Osteocyte (in vitro differentiated cells): ENCODE results near the gene ELMOD3. TPM values are rescaled to one million over a fixed set of nuclear protein-coding genes. Genes with fewer than 3 reads are reported as not detected.

Experiments
- DNase-seq: peaks from one replicate; pipeline ENCODE4 v3.0.0; 2021; ENCODE audit warnings: mixed read lengths; ENCODE audit not compliant: unreplicated experiment; ENCODE audit errors: extremely low spot score
- H3K27ac Mint-ChIP-seq: one replicate; pipeline ENCODE4 v1.8.0; 2021; ENCODE audit warnings: mild to moderate bottlenecking, mixed read lengths; ENCODE audit not compliant: unreplicated experiment
- H3K27me3 Mint-ChIP-seq: one replicate; pipeline ENCODE4 v1.8.0; 2021; ENCODE audit warnings: mixed read lengths; ENCODE audit not compliant: unreplicated experiment
- H3K36me3 Mint-ChIP-seq: one replicate; pipeline ENCODE4 v1.8.0; 2021; ENCODE audit warnings: mixed read lengths; ENCODE audit not compliant: unreplicated experiment
- H3K4me1 Mint-ChIP-seq: one replicate; pipeline ENCODE4 v1.8.0; 2021; ENCODE audit warnings: mixed read lengths; ENCODE audit not compliant: unreplicated experiment
- H3K4me3 Mint-ChIP-seq: one replicate; pipeline ENCODE4 v1.8.0; 2021; ENCODE audit warnings: mild to moderate bottlenecking, moderate library complexity, mixed read lengths; ENCODE audit not compliant: unreplicated experiment
- H3K9me3 Mint-ChIP-seq: one replicate; pipeline ENCODE4 v1.8.0; 2021; ENCODE audit warnings: mixed read lengths; ENCODE audit not compliant: unreplicated experiment
- CTCF ChIP-seq: fragments of 200-600 bp; sonication (generic); IDR thresholded peaks from 2 replicates; pipeline ENCODE4 v1.5.0; 2021; ENCODE audit warnings: antibody characterized with exemption, mild to moderate bottlenecking, moderate library complexity
- total RNA-seq: library from RNA; stranded (reverse); gene quantifications from 2 replicates; pipeline ENCODE4 v1.2.1, GENCODE V29; 2021

ELMOD3 gene
- total RNA-seq, 1 donor from 2014 or later, result 21.1 TPM

DNA sequence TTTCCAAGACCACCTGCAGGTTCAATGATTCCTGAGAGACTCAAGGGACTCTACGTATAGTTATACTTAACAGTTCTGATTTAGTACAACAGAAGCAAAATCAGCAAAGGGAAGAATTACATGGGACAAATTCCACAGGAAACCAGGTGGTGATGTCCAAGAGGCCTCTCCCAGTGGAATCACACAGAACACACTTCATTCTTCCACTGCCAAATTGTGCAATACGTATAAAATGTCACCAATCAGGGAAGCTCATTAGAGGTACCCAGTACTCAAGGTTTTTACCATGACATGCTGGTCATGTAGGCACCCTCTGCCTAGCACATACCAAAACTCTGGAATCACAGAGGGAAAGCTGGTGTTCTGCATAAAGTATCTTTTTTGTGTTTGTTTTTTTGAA, 33.2 kb downstream of the ELMOD3 start:
- no peak overlapping the region for H3K27ac Mint-ChIP-seq
- no peak overlapping the region for H3K4me3 Mint-ChIP-seq
- H3K27me3 Mint-ChIP-seq, result no peaks in the 10 kb centered on the region
- H3K4me1 Mint-ChIP-seq, result no peaks in the 10 kb centered on the region
- no peaks in the 10 kb centered on the region for H3K9me3 Mint-ChIP-seq
- DNase-seq, result no peak
- no peak for TF ChIP-seq CTCF
- H3K36me3 Mint-ChIP-seq, result peaks cover 24% of the 10 kb centered on the region

DNA sequence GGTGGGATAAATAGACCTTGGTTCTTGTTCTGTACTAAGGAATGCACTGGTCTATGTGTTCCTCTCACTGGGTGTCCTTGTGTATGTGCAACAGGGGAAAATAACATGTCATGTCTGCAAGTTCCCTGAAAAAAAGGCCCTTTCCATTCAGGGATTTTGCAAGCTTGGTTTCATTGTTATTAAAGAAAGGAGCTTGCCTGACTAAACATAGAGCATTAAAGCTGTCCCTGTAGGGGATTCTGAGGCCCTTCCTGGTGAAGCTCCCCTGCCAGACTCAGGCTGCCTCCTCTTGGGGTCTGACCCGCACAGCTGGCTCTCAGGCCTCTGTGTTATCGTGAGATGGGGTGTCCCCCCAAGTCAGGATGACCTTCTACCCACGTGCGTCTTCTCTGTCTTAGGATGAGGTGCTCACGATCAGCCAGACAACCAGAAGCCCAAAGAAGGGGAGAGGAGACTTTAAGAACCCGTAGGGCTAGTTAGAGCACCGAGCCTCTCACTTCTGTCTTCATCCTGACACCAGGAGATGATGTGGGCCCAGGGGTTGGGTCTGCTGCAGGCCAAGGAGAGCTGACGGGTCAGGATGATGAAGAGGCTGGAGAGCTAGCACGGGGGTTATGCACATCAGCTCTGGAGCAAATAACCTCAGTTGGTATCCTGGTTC, 34.4 kb downstream of the ELMOD3 start:
- Mint-ChIP-seq H3K27me3 (no peaks in the 10 kb centered on the region), H3K27ac (no peak overlapping the region), H3K36me3 (peaks cover 24% of the 10 kb centered on the region), H3K9me3 (no peaks in the 10 kb centered on the region), H3K4me3 (no peak overlapping the region), H3K4me1 (no peaks in the 10 kb centered on the region)
- no peak for DNase-seq
- TF ChIP-seq CTCF, result no peak

- H3K4me3 Mint-ChIP-seq, result no peak overlapping the region
- H3K27ac Mint-ChIP-seq, result no peak overlapping the region
- no peak for DNase-seq
- peak; percentile 60 for TF ChIP-seq CTCF
- peaks cover 17% of the 10 kb centered on the region for H3K36me3 Mint-ChIP-seq
- H3K9me3 Mint-ChIP-seq, result no peaks in the 10 kb centered on the region
- H3K4me1 Mint-ChIP-seq, result no peaks in the 10 kb centered on the region
- no peaks in the 10 kb centered on the region for H3K27me3 Mint-ChIP-seq
These were observed 36.5 kb downstream of the ELMOD3 start for GRCh38 chr2:85390941-85391669.

GRCh38 chr2:85393836-85394235, 39.3 kb downstream of the ELMOD3 start:
- no peaks in the 10 kb centered on the region for H3K27me3 Mint-ChIP-seq

More at GRCh38 chr2:85393836-85394235, 39.3 kb downstream of the ELMOD3 start:
- no peak for TF ChIP-seq CTCF
- H3K4me3 Mint-ChIP-seq, result no peak overlapping the region
- peaks cover 5% of the 10 kb centered on the region for H3K4me1 Mint-ChIP-seq
- no peaks in the 10 kb centered on the region for H3K9me3 Mint-ChIP-seq
- peaks cover 12% of the 10 kb centered on the region for H3K36me3 Mint-ChIP-seq
- no peak overlapping the region for H3K27ac Mint-ChIP-seq
- no peak for DNase-seq
